OCI-LY3 (cell line): Measurements from ENCODE around the gene PRR11.

Experiments used
- CTCF ChIP-seq: fragments of 200-600, 300-600 bp; sonication (generic); IDR thresholded peaks from 2 replicates; pipeline ENCODE4 v1.5.1; 2014; ENCODE audit warnings: antibody characterized with exemption, low read length, low read depth
- EZH2phosphoT487 ChIP-seq: fragments of 200-600 bp; shearing (Covaris generic); IDR thresholded peaks from 2 replicates; pipeline ENCODE4 v1.6.1; 2018; ENCODE audit warnings: antibody characterized with exemption, mixed run types, low read depth

- TF ChIP-seq CTCF: no peak
- no peak for TF ChIP-seq EZH2phosphoT487
Measured at GRCh38 chr17:59154721-59155438, 666 bp upstream of the PRR11 start, which contains the start of gene SKA2.
